HG03342 (cell line): ENCODE data around the gene FGF14.

Source experiments
- ATAC-seq: cut with Tn5 transposase; IDR thresholded peaks from one replicate; pipeline ENCODE4 v1.9.1; 2021; ENCODE audit warnings: mild to moderate bottlenecking, moderate library complexity; ENCODE audit not compliant: unreplicated experiment

FGF14 gene

DNA sequence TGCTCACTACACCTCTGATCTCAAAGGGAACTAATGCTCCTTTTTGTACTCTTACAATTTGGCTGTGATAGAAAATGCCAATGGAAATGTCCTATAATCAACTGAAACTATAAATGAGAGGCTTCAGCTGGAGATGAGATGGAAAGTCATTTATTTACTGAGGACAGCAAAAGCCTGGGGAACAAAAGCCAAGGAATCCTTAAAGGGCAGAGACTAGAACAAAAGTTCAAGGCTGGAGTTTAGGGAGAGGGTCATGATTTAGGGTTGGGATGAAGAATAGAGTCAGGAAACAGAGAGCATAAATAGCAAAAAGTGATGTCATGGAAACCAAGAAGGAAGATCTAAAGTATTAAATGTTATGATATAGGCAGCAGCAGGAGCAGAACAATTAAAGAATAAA, 401.1 kb downstream of the FGF14 start:
- no peak for ATAC-seq

DNA sequence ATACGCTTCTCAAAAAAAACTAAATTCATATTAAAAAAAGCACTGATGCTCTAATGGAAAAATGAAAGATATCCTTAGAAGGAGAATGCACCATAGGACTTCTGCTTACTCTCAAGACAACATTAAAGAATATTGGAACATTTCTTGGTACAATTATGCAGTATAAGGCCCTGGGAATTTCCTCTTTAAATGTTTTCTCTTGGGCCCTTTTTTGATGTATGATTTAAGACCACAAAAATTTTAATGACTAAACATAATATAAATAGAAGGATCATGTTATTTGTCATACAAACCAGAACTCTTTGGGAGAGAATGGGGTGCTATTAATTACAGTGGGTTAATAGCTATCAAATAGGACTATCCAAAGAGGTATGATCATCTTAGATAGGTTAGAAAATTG, 403.7 kb downstream of the FGF14 start:
- no peak for ATAC-seq

DNA sequence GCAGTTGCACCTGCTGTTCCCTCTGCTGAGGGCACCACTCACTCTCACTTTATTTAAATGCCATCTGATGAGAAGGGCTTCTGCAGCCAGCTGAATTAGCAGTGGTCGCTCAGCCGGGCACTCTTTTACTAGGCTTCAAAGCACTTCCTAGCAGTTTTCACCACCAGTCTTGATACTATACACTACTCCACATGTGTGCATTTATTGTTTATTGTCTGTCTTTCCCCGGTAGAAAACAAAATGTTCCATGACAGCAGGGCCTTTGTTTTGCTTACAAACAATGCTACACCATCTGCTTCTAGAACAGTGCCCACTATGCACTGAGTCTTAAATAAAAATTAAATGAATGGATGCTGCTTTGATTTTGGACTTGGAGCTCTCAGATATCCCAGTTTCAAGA, 404.9 kb downstream of the FGF14 start:
- ATAC-seq: no peak

DNA sequence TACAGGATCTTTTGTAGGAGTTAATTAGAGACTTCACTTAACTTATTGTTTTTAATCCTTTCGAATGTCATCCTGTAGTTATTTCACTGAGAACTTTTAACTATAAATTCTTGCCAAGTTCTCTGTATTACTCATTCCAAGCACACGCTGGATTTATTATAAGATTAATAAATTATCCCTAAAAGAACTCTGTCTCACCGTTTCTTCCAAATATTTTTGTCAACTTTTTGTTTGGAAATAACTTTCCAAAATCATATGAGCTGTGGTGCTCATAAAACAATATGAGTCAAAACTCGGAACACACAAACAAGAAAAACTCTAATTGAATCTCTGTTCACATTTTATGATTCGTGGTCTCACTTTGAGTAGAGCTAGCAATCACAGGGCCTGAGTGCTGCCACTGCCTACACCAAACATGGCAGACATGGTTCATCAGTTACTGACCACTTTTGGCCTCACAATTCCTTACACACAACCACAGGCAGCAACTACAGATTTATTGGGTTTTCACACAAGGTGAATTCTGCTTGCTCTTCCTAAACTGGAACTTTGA, 412.0 kb downstream of the FGF14 start:
- ATAC-seq: no peak

DNA sequence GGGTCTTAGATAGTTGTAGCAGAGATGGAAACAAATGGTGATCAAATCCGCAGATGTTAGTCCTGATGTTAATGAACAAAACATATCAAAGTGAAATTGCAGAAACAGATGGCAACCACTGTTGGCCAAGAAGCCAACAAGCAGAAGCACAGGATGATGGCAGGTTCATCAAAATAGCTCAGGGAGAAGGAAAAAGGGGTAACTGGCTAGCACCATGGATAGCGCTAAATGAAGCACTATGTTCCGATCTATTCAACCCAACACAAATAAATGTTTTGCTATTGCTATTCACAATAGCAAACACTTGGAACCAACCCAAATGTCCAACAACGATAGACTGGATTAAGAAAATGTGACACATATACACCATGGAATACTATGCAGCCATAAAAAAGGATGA, 413.7 kb downstream of the FGF14 start:
- ATAC-seq: no peak

DNA sequence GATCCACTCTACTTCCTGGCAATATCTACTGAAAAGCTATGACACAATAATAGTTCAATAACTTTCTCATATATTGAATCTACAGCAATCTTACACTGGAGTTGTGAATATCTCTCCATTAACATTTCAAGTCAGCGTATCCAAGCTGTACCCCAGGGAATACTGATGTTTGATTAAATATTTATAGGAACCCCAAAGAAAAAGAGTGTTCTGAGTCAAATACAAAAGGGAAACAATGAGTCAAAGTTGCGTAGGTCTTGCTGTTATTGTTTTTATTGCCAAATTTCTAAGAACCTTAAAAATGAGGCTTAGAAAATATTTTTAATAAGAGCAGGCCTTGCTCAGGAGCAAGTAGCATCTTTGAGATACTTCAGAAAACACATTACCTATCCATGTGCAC, 415.5 kb downstream of the FGF14 start:
- ATAC-seq: no peak

DNA sequence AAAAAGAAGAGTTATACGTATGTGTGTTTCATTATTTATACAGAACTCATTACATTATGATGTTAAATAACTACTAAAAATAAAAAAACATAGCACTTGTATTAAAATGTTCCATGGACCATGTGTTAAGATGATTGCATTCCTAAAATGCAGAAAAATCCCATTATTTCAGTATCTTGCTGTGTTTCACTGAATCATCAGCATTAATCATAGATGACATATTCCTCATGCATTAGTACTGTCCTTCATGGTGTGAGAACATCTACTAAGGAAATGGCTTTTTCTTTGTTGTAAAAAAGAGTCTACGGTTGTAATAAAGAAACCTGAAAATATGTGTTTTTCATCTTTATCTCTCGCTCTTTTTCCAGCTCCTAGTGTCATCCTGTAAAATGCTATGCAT, 416.5 kb downstream of the FGF14 start:
- no peak for ATAC-seq

DNA sequence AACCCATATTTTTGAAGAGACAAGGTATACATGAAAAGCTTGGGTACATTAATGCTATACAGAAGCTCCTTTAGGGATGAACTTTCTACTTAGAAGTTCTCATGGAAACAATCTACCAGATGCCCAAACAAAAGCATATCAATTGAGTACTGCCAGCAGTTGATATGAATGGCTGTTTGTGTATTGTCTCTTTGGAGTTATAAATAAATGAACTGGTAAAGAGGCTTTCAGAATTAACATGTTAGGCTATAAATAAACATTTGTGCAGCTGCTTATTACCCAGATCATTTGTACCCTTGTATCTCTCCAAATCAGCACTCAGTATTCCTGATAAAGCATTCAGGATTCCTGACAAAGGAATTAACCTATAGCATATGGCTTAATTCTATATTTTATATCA, 418.9 kb downstream of the FGF14 start:
- ATAC-seq: no peak

DNA sequence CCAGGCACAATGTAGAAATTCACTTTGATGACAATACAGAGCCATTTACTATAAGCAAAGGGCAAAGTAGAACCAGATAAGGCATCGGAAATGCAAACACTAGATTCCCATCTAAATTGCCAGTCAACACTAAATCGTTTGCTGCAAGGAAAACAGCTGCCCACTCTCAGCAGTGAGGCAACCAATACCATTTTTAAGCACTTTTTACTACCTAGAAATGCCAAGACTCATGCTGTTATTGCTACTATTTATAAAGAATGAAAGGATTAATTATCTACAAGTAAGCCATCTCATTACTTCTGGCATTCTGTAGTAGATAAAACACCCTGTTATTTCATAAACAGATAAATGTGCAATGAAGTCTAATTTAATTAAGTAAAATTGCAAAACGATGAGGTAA, 422.0 kb downstream of the FGF14 start:
- no peak for ATAC-seq

DNA sequence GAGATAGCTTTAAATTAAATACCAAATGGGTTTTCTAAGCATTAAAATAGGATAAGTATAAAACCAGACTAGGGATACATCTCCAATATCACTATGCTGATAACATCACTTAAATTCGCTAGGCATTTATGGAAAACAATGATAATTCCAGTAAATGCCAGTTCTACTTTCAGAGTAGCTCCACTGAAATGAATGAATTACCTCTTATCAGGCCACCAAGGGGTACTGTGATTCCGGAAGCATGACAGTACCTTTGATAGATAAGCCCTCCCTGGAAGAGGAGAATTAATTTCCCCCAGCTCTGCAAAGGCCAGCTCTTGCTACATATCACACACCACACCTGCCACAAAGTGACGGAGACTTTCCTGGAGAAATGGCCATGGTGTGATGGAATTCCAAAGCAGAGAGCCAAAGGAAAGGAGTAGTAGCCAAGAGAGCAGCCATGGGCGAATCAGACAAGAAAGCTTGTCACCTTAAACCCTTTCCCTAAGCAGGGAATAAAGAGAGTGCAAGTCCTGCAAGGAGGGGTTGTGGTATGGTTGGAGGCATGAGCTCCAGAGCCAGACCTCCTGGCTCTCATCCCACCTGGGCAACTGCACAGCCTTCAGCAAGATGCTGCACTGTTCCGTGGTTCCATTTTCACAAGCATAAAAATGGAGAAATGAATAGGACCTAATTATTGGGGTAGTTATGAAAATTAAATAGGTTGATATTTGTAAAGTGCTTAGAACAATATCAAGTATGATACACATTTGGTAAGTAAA, 423.1 kb downstream of the FGF14 start:
- no peak for ATAC-seq

DNA sequence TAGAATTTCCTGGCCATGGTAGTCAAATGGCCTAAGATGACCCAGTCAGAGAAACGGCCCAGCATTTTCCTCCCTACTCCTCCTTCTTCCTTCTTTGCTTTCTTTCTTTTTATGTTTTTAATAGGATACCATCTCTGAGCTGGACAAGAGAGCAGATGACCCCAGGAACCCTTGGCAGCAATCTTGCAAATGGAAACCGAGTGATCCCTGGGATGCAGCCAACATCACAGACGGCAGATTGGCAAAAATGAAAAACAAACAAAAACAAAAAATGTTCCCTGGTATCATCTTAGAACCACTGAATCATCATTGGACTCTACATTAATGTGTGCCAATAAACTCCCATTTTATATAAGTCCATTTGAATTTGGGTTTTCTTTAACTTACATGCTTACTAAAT, 424.4 kb downstream of the FGF14 start:
- ATAC-seq: no peak

DNA sequence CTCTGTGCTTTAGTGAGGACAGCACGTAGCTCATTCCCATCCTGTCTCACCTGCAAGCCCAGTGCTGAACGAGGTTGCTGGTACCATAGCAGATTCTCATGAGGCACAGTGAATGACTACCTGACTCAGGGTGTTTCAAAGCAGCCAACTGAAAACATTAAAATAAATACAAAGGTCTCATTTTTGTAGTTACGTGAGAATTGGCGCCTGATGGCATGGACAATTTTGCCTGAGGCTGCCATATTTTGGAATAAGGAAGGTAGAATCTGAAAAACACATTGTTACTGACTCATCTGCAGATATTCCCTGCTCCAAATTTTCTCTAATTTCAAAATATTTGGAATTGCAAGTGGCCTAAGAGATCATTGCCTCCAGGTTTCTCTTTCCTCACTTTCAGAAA, 429.7 kb downstream of the FGF14 start:
- no peak for ATAC-seq

DNA sequence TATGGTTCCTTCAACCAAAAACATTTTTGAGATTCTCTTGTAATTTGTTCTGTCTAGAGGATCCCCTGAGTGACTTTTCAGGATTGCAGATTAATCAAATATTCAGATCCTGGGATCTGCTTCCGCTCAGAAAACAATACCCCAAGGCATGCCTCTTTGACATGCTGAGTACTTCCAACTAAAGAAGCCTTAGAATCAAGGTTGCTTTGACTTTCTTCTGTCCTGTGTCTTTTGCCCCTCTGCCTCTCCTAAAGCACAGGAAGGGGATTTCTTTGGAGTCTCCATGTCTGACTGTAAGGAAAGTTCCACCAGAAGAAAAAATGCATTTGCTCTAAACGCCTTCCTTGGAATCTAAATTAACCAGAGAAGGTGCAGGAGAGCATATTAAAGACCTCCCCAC, 431.5 kb downstream of the FGF14 start:
- no peak for ATAC-seq

DNA sequence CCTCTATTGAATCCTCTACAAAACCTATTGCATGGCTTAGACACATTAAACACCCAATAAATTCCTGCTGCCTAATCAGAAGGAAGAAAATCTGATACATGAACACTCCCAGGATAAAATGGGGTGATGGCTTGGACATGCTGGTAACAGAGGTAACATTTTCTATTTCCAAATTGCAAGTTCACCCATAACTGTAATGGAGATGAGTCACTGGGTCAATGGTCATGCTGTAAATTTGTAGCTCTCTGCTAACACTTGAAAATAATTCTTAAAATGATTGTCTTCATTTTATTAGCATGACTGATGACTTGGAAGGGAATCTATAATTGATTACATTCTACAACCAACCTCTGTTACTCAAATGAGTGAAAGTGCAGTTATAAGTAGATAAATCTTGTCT, 434.1 kb downstream of the FGF14 start:
- no peak for ATAC-seq

DNA sequence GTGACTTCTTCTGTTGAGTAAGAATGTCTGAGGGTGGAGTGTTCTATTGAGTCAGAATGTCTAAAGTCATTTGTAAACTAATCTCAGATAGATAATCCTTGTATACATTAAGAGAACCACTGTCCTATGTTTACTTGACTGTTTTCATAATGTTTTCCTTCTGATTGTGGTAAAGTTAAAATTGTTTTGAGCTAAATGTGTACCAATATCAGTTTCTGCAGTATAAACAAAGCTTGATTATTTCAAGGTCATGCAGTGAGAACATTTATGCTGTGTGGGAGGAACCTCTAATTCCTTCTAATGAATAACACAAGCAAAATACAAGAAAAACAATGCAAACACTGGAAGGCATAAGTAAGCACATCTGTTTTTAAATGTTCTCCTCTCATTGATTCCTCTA, 434.6 kb downstream of the FGF14 start:
- no peak for ATAC-seq

DNA sequence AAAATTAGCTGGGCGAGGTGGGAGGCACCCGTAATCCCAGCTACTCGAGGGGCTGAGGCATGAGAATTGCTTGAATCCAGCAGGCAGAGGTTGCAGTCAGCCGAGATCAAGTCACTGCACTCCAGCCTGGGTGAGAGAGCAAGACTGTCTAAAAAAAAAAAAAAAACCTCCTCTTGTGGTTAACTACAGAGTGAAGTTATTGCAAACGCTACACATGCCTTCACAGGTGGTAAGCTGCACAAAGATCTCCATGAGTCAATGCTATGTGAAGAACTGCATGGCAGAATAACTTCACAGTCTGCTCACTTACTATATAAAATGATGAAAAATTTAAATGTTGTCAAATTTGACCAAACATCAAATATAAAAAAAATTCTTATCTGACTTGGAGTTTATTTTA, 436.8 kb downstream of the FGF14 start:
- ATAC-seq: no peak

DNA sequence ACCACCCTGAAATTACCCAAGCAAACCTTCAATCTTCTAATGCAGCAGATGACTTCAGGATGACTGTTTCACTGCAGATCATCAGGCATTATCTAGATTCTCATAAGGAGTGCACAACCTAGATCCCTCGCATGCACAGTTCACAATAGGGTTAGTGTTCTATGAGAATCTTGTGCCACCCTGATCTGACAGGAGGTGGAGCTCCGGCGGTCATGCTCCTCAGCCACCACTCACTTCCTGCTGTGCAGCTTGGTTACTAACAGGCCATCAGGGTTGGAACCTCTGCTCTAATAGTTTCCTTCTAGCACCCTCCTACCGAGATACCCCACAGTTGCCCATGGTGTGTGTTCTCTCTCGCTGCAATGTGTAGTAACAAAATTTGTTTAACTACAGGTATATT, 442.8 kb downstream of the FGF14 start:
- no peak for ATAC-seq

DNA sequence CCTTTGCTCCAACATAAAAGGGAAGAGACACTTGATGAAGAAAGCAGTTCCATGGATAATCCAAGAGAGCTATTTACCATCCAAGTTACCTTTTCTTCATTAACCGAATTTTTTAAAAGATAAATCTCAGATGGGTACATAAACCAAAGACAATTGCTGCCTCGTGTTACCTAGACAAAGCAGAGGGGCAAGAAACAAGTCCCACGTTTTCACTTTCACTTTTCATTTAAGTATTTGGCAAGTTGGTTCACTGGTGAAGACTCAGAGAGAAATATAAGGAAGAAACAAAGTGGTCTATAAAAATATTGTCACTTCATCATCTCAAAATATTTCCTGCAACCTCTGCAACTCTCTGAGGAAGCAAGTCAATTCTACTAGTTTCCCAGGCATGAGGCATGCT, 446.1 kb downstream of the FGF14 start:
- no peak for ATAC-seq

DNA sequence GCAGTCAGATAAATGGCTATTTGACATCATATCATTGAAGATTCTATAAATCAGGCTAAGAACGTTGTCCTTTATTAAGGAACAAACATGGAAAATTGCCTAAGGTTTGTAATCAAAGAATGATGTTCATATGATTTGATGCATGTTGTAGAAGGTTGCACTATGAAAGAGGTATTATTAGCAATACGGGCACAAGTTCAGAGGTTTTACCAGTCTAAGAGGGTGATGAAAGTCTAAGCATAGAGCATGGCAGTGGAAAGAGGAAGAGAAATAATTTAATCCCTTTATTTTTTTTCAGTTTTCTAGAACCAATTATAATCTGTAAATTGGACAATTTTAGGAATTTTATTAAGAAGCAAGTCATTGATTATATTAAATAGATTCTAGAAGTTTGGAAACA, 450.7 kb downstream of the FGF14 start:
- no peak for ATAC-seq

DNA sequence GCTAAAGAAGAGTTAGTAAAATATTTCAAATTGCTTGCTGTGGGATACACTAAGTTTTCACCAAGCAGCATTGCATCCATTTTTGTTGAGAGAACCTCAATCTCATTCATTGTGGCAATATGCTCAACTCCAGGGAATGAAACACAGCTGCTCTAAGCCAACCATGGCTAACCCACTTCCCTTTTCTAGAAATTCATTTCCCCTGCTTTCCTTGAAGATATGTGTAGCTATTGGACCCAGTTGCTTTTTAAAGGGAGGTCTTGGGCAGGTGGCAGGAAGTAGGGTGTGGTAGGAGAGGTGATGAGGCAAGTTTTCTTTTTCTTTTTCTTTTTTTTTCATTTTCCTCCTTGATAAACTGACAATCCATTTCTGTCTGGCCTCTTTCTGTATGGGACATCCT, 452.2 kb downstream of the FGF14 start:
- no peak for ATAC-seq

DNA sequence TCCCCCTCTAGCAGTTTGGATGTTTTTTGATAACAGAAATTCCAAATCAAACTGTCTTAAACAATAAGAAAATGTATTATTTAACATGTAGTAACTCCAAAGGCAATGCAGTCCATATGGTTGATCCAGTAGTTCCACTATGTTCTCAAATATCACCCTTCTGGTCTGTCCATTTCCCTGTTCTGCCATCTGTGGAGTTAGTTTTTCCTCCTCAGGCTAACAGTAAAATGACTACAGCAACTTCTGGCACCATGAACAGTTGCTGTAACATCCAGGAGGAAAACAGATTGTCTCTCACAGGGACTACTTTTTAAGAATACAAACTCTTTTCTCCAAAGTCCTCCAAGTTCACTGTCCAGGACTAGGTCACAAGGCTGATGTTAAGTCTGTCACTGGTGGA, 455.4 kb downstream of the FGF14 start:
- ATAC-seq: no peak

DNA sequence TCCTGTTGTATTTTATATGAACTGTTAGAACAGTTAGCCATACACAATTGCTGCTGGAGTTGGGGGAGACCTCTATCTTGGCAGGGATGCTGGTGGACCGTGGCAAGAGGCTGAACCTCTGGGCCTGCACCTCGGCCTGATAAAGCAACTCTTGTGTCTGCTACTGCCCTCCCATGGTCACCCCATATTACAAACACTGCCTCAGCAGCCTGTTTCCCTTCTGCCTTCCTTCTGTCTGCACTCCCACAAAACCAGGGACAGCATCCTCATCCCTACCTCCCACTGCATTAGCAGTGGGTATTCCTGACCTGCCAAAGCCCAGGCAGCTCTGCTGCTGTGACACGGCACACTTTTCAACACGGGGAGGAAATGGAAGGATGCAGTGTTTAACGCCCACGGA, 456.4 kb downstream of the FGF14 start:
- no peak for ATAC-seq

DNA sequence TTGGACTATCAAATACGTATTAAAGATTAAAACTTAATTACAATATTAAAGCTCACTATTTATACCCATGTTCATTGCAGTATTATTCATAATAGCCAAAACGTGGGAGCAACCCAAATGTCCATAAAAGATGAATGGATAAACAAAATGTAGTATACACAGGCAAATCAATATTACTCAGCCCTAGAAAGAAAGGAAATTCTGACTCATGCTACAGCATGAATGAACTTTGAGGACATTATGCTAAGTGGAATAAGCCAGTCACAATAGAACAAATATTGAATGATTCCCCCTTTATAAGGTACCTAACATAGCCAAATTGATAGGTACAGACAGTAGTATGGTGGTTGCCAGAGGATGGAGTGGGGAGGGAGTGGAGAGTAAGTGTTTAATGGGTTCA, 457.3 kb downstream of the FGF14 start:
- no peak for ATAC-seq
